ENCODE measurements around the gene TMOD1. TPM values are rescaled to one million over a fixed set of nuclear protein-coding genes. Genes with fewer than 3 reads are reported as not detected.
A peak's percentile ranks its signal among the peaks of the same experiment; 100 is the strongest.

The TMOD1 gene
- total and polyA plus RNA-seq, 4 donors: 2.4 to 7.9 (median 5.2) TPM

- peaks cover 0 to 16% (median 0%) of the 10 kb centered on the region in 5 donors for H3K4me1 ChIP-seq (ENCODE audit: control insufficient read depth in 5 of 5, insufficient read depth in 5 of 5, low read length in 5 of 5)
- peak overlapping the region in 1 of 2 donors; percentile 56 for H3K27ac ChIP-seq (ENCODE audit: low read depth in 1 of 2, low read length in 1 of 2)
- no peaks in the 10 kb centered on the region for H3K9me3 ChIP-seq (ENCODE audit: control insufficient read depth in 4 of 4, insufficient read depth in 3 of 4, low read length in 3 of 4)
- ATAC-seq (ENCODE audit: insufficient read depth, low FRiP score): no peak
- 70 to 79% methylated on average over 4 of the region's 4 CpGs for WGBS, 2 donors
- TF ChIP-seq CTCF (IDR thresholded peaks at IDR 0.05; ENCODE audit: control extremely low read depth, extremely low read depth): no peak
- no peak overlapping the region for H3K9ac ChIP-seq (ENCODE audit: insufficient read depth in 1 of 2, low read length in 2 of 2)
- no peak overlapping the region for H3K4me3 ChIP-seq
- no peaks in the 10 kb centered on the region for H3K36me3 ChIP-seq (ENCODE audit: control insufficient read depth in 4 of 4, insufficient read depth in 4 of 4, low read length in 4 of 4)
- peaks cover 0 to 31% (median 24%) of the 10 kb centered on the region in 3 donors for H3K27me3 ChIP-seq (ENCODE audit: control insufficient read depth in 3 of 3, insufficient read depth in 3 of 3, low read length in 2 of 3)
- no peak for DNase-seq
Measured at GRCh38 chr9:97508852-97509251, 7.4 kb downstream of the TMOD1 start.

- Histone ChIP-seq H3K27me3 (ENCODE audit: control insufficient read depth in 3 of 3, insufficient read depth in 3 of 3, low read length in 2 of 3) (peaks cover 0 to 13% (median 4%) of the 10 kb centered on the region in 3 donors), H3K9me3 (ENCODE audit: control insufficient read depth in 4 of 4, insufficient read depth in 3 of 4, low read length in 3 of 4) (no peaks in the 10 kb centered on the region), H3K36me3 (ENCODE audit: control insufficient read depth in 4 of 4, insufficient read depth in 4 of 4, low read length in 4 of 4) (no peaks in the 10 kb centered on the region), H3K9ac (ENCODE audit: insufficient read depth in 1 of 2, low read length in 2 of 2) (no peak overlapping the region), H3K27ac (ENCODE audit: low read depth in 1 of 2, low read length in 1 of 2) (peak overlapping the region; percentile 29 to 80), H3K4me1 (ENCODE audit: control insufficient read depth in 5 of 5, insufficient read depth in 5 of 5, low read length in 5 of 5) (peaks cover 0 to 11% (median 0%) of the 10 kb centered on the region in 5 donors), H3K4me3 (no peak overlapping the region)
- DNase-seq (no peak), ATAC-seq (ENCODE audit: insufficient read depth, low FRiP score) (peak; percentile 38)
- no peak for TF ChIP-seq CTCF (IDR thresholded peaks at IDR 0.05; ENCODE audit: control extremely low read depth, extremely low read depth)
- 75 to 89% methylated on average over 10 of the region's 10 CpGs for WGBS, 2 donors
Measured at GRCh38 chr9:97510797-97511654, 9.6 kb downstream of the TMOD1 start.

GRCh38 chr9:97511655-97512427, 10.4 kb downstream of the TMOD1 start:
- 86 to 91% methylated on average over 6 of the region's 6 CpGs for whole genome bisulfite sequencing, 2 donors

More at GRCh38 chr9:97511655-97512427, 10.4 kb downstream of the TMOD1 start:
- H3K27me3 ChIP-seq (ENCODE audit: control insufficient read depth in 3 of 3, insufficient read depth in 3 of 3, low read length in 2 of 3): peaks cover 0 to 11% (median 0%) of the 10 kb centered on the region in 3 donors
- no peak overlapping the region for H3K4me3 ChIP-seq
- no peak overlapping the region for H3K9ac ChIP-seq (ENCODE audit: insufficient read depth in 1 of 2, low read length in 2 of 2)
- DNase-seq: no peak
- no peaks in the 10 kb centered on the region for H3K36me3 ChIP-seq (ENCODE audit: control insufficient read depth in 4 of 4, insufficient read depth in 4 of 4, low read length in 4 of 4)
- peak overlapping the region; percentile 29 to 80 for H3K27ac ChIP-seq (ENCODE audit: low read depth in 1 of 2, low read length in 1 of 2)
- no peak for TF ChIP-seq CTCF (IDR thresholded peaks at IDR 0.05; ENCODE audit: control extremely low read depth, extremely low read depth)
- H3K4me1 ChIP-seq (ENCODE audit: control insufficient read depth in 5 of 5, insufficient read depth in 5 of 5, low read length in 5 of 5): peaks cover 0 to 11% (median 0%) of the 10 kb centered on the region in 5 donors
- ATAC-seq (ENCODE audit: insufficient read depth, low FRiP score): no peak
- H3K9me3 ChIP-seq (ENCODE audit: control insufficient read depth in 4 of 4, insufficient read depth in 3 of 4, low read length in 3 of 4): no peaks in the 10 kb centered on the region

All from lung (tissue), 12 donors.